DOHH2 (cell line): ENCODE measurements around the gene PPA1.

ENCODE experiments used
- H3F3A ChIP-seq: fragments of 200-600 bp; sonication (generic), shearing (Covaris generic); 2 replicates; pipeline ENCODE4 v1.6.0; 2016; ENCODE audit warnings: antibody characterized with exemption, mild to moderate bottlenecking; ENCODE audit not compliant: control insufficient read depth, insufficient read depth
- H3K27ac ChIP-seq: fragments of 200-600 bp; sonication (generic); 2 replicates; pipeline ENCODE4 v1.5.1; 2014; ENCODE audit warnings: low read depth, mild to moderate bottlenecking, low read length, moderate library complexity
- H3K27me3 ChIP-seq: fragments of 200-600 bp; sonication (generic); 2 replicates; pipeline ENCODE4 v1.6.1; 2014; ENCODE audit warnings: mild to moderate bottlenecking, low read length, mixed read lengths; ENCODE audit not compliant: control insufficient read depth
- H3K36me3 ChIP-seq: fragments of 200-600 bp; sonication (generic); 2 replicates; pipeline ENCODE4 v1.6.1; 2014; ENCODE audit warnings: mild to moderate bottlenecking, low read length, moderate library complexity, mixed read lengths; ENCODE audit not compliant: control insufficient read depth
- H3K4me1 ChIP-seq: fragments of 200-600 bp; sonication (generic); 2 replicates; pipeline ENCODE4 v1.6.1; 2014; ENCODE audit warnings: mild to moderate bottlenecking, low read length, mixed read lengths; ENCODE audit not compliant: control insufficient read depth
- H3K4me2 ChIP-seq: fragments of 200-600 bp; sonication (generic); 2 replicates; pipeline ENCODE4 v1.6.0; 2014; ENCODE audit warnings: mild to moderate bottlenecking, low read length, moderate library complexity
- H3K4me3 ChIP-seq: fragments of 200-600 bp; sonication (generic); 2 replicates; pipeline ENCODE4 v1.5.1; 2014; ENCODE audit warnings: mild to moderate bottlenecking, low read length, mixed read lengths
- H3K79me2 ChIP-seq: fragments of 200-600 bp; sonication (generic); 2 replicates; pipeline ENCODE4 v1.6.1; 2014; ENCODE audit warnings: mild to moderate bottlenecking, low read length, mixed read lengths; ENCODE audit not compliant: control insufficient read depth
- H3K9me2 ChIP-seq: fragments of 200-600 bp; sonication (generic); replicated peaks from 2 replicates; pipeline ENCODE4 v1.6.1; 2014; ENCODE audit warnings: mild to moderate bottlenecking, low read length, mixed read lengths; ENCODE audit not compliant: control insufficient read depth
- H3K9me3 ChIP-seq: fragments of 200-600 bp; sonication (generic); 2 replicates; pipeline ENCODE4 v1.6.1; 2014; ENCODE audit warnings: antibody characterized with exemption, low read length, mixed read lengths; ENCODE audit not compliant: control insufficient read depth, insufficient read depth
- H4K20me1 ChIP-seq: fragments of 200-600 bp; sonication (generic); 2 replicates; pipeline ENCODE4 v1.6.0; 2014; ENCODE audit warnings: low read depth, mild to moderate bottlenecking, antibody characterized with exemption, low read length, moderate library complexity; ENCODE audit not compliant: control insufficient read depth, insufficient read depth
- EZH2phosphoT487 ChIP-seq: fragments of 200-600 bp; sonication (generic); IDR thresholded peaks from 2 replicates; pipeline ENCODE4 v1.6.1; 2017; ENCODE audit warnings: borderline replicate concordance, mild to moderate bottlenecking, antibody characterized with exemption, low read length, moderate library complexity, mixed read lengths
- TF ChIP-seq, protein P1 (sequence below): fragments of 200-600 bp; sonication (generic); IDR thresholded peaks from one replicate; pipeline ENCODE4 v1.5.1; 2014; ENCODE audit warnings: antibody characterized with exemption, mild to moderate bottlenecking, low read depth, low read length; ENCODE audit not compliant: poor library complexity, severe bottlenecking

Gene PPA1

GRCh38 chr10:70233109-70233938 lies at the start of gene PPA1:
TSS of gene PPA1 (minus strand) at chr10:70233429. CDS start at chr10:70233327, 102 bp downstream.
- Histone ChIP-seq H3F3A (peaks cover 13% of the 10 kb centered on the region), H3K27ac (peak within 1 kb of the TSS; percentile 63), H3K36me3 (peaks cover 45% of the 10 kb centered on the region), H3K9me2 (no peaks in the 10 kb centered on the region), H3K4me2 (peak within 1 kb of the TSS; percentile 97), H4K20me1 (peaks cover 12% of the 10 kb centered on the region; the same call in 1 of the 2 replicates), H3K79me2 (peaks cover 49% of the 10 kb centered on the region), H3K27me3 (no peaks in the 10 kb centered on the region), H3K4me1 (peaks cover 37% of the 10 kb centered on the region), H3K9me3 (no peaks in the 10 kb centered on the region), H3K4me3 (peak within 1 kb of the TSS; percentile 78)
- TF ChIP-seq, protein P1, sequence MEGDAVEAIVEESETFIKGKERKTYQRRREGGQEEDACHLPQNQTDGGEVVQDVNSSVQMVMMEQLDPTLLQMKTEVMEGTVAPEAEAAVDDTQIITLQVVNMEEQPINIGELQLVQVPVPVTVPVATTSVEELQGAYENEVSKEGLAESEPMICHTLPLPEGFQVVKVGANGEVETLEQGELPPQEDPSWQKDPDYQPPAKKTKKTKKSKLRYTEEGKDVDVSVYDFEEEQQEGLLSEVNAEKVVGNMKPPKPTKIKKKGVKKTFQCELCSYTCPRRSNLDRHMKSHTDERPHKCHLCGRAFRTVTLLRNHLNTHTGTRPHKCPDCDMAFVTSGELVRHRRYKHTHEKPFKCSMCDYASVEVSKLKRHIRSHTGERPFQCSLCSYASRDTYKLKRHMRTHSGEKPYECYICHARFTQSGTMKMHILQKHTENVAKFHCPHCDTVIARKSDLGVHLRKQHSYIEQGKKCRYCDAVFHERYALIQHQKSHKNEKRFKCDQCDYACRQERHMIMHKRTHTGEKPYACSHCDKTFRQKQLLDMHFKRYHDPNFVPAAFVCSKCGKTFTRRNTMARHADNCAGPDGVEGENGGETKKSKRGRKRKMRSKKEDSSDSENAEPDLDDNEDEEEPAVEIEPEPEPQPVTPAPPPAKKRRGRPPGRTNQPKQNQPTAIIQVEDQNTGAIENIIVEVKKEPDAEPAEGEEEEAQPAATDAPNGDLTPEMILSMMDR = peak; percentile 60
- TF ChIP-seq EZH2phosphoT487 = no peak

DNA sequence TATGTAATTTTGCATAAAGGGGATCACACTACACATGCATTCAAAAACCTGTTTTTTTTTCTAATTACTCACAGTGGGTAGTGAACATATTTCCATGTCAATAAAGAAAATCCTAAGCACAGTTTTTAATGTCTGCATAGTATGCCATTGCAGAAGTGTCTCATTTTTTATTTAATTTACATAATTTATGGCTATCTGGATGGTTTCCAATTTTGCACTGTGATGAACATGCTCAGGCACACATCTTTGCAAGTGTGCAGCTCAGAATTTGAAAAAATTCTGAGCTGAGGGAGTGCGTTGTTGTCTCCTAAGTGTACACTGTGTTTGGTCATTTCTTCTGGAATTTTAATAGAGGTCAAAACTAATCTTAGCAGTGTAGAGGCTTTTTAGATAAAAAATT lies 48.4 kb upstream of the PPA1 start:
- Histone ChIP-seq H3K4me2 (no peak overlapping the region), H3K9me2 (no peaks in the 10 kb centered on the region), H3K27ac (no peak overlapping the region), H3K27me3 (peaks cover 39% of the 10 kb centered on the region), H3K79me2 (no peaks in the 10 kb centered on the region), H3K36me3 (no peaks in the 10 kb centered on the region), H3K9me3 (no peaks in the 10 kb centered on the region), H3F3A (no peaks in the 10 kb centered on the region), H3K4me3 (no peak overlapping the region), H3K4me1 (no peaks in the 10 kb centered on the region), H4K20me1 (no peaks in the 10 kb centered on the region)
- TF ChIP-seq, protein P1 = no peak
- TF ChIP-seq EZH2phosphoT487 = no peak

DNA sequence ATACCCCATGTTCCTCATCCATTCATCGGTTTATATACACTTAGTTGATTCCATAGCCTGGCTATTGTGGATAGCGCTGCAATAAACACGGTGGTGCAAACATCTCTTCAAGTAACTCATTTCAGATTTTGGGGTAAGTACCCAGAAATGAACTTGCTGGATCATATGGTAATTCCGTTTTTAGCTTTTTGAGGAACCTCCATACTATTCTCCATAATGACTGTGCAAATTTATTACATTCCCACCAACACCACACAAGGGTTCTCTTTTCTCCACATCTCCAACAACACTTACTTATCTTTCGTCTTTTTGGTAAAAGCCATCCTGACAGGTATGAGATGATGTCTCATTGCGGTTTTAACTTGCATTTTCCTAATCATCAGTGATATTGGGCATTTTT lies 46.9 kb upstream of the PPA1 start:
- Histone ChIP-seq H3K9me3 (peaks cover 5% of the 10 kb centered on the region; the same call in 1 of the 2 replicates), H3K4me3 (no peak overlapping the region), H3K27ac (no peak overlapping the region), H3K4me1 (no peaks in the 10 kb centered on the region), H3K36me3 (no peaks in the 10 kb centered on the region), H3K9me2 (no peaks in the 10 kb centered on the region), H3K4me2 (no peak overlapping the region), H3F3A (no peaks in the 10 kb centered on the region), H3K27me3 (peaks cover 36% of the 10 kb centered on the region), H3K79me2 (no peaks in the 10 kb centered on the region), H4K20me1 (no peaks in the 10 kb centered on the region)
- no peak for TF ChIP-seq EZH2phosphoT487
- TF ChIP-seq, protein P1 = no peak
